GM21825 (cell line): ENCODE measurements around the gene FOXP3.
A peak's percentile ranks its signal among the peaks of the same experiment; 100 is the strongest.

Source experiments
- ATAC-seq: cut with Tn5 transposase; IDR thresholded peaks from one replicate; pipeline ENCODE4 v1.9.1; 2021; ENCODE audit warnings: mild to moderate bottlenecking, moderate library complexity; ENCODE audit not compliant: unreplicated experiment

Gene FOXP3

GRCh38 chrX:49250578-49250977 lies 13.9 kb downstream of the FOXP3 start:
- ATAC-seq = no peak

GRCh38 chrX:49250066-49250465 lies 14.4 kb downstream of the FOXP3 start:
- no peak for ATAC-seq

- ATAC-seq = no peak
These were observed 14.9 kb downstream of the FOXP3 start for GRCh38 chrX:49249616-49250015.

DNA sequence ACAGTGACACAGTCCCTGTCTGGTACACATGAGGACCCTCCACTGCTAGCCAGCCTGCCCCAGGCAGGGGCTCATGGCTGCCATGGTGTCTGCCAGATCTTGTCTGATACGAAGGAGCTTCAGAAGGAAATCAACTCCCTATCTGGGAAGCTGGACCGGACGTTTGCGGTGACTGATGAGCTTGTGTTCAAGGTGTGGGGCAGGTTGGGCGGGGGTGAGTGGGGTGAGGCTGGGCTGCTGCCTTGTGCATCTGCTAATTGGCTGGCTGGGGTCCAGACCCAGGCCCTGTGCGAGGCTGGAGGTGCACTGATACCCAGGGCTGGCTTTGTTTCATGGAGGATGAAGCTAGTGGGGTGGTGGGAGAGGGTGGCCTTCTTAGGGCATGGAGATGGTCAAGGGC lies 15.4 kb downstream of the FOXP3 start:
- ATAC-seq = no peak

DNA sequence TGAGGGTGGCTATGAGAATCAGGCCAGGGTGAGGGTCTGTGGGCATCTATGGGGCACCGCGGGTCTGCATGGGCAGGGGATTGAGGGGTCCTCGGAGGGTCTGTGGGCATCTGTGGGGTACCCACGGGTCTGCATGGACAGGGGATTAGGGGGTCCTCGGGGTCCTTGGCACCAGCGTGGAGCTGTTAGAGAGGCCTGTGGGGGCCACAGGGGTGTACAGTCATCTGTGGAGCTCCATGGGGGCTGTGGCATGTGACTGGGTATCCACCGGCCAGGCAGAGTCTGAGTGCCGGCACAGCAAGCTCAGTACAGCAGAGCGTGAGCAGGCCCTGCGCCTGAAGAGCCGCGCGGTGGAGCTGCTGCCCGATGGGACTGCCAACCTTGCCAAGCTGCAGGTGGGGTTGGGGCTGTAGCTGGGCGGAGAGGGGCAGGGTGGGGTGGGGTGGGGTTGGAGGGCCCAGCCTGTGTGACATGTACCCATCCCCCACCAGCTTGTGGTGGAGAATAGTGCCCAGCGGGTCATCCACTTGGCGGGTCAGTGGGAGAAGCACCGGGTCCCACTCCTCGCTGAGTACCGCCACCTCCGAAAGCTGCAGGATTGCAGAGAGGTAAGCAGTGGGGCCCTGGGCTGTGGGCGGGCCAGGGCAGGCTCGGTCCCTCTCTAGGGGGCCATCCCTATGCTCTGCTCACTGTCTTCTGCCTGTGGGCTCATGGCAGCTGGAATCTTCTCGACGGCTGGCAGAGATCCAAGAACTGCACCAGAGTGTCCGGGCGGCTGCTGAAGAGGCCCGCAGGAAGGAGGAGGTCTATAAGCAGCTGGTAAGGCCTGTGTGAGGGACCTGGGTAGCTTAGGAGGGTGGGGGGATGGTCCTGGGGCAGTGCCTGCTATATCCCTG lies 16.3 kb downstream of the FOXP3 start:
- no peak for ATAC-seq

DNA sequence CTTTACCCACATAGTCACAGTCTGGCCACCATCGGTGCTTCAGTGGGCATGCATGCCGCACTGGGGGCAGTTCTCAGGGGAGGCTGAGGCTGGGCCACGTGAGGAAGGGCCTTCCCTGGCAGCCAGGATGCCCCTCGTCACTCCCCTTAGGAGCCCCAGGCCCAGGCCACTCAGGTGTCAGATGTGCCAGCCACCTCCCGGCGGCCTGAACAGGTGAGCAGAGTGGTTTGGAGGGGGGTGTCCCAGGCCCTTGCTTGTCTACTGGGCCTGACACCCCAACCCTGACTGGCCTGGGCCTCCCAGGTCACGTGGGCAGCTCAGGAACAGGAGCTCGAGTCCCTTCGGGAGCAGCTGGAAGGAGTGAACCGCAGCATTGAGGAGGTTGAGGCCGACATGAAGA lies 17.2 kb downstream of the FOXP3 start:
- no peak for ATAC-seq

GRCh38 chrX:49246541-49246940 lies 18.0 kb downstream of the FOXP3 start:
- ATAC-seq = no peak

- ATAC-seq = no peak
These were observed 20.3 kb downstream of the FOXP3 start for GRCh38 chrX:49244207-49244606.

GRCh38 chrX:49243166-49243565 lies 21.3 kb downstream of the FOXP3 start:
- ATAC-seq = no peak

DNA sequence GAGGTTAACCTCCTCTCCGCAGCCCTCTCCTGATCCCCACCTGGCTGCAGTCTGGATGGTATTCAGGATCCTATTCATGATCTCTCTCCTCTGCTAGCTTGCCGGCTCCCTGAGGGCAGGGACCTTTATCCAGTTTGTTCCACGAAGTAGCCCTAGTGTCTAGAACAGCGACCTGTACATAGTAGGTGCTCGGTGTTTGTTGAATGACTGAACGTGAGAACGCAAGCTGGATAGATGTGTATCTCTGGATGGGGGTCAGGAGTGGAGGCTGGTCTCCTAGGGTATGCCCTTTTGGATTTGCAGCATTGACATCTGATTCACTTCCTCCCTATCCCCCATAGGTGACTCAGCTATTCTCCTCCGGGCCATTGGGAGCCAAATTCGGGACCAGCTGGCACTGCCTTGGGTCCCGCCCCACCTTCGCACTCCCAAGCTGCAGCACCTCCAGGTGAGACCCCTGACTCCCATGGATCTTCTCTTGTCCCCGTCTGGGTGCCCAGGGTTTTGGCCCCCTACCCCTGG lies 21.9 kb downstream of the FOXP3 start:
- no peak for ATAC-seq

DNA sequence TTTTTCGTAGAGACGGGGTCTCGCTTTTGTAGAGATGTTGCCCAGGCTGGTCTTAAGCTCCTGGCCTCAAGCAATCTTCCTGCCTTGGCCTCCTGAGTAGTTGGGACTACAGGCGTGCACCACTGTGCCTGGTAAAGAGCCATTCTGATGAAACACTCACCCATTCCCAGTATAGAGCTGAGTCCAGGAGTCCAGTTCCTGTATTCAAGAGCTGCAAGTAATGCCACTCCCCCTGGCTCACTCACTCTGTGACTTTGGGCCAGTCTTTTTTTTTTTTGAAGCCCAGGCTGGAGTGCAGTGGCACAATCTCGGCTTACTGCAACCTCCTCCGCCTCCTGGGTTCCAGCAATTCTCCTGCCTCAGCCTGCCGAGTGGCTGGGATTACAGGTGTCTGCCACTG lies 25.8 kb downstream of the FOXP3 start:
- ATAC-seq = no peak

DNA sequence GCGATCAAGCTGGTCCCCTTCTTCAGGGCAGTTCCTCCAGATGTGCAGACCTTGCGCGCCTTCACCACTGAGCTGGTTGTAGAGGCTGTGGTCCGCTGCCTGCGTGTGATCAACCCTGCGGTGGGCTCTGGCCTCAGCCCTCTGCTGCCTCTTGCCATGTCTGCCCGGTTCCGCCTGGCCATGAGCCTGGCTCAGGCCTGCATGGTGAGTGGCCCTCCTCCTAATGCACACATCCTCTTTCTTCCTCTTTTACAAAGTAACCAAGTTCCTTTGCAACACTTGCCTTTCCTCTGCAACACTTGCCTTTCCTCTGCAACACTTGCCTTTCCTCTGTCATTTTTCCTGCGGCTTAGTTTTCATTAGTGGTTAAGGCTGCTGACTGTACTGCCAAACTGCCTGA lies 27.4 kb downstream of the FOXP3 start:
- no peak for ATAC-seq

- no peak for ATAC-seq
These were observed 30.5 kb downstream of the FOXP3 start for GRCh38 chrX:49233887-49234555.

DNA sequence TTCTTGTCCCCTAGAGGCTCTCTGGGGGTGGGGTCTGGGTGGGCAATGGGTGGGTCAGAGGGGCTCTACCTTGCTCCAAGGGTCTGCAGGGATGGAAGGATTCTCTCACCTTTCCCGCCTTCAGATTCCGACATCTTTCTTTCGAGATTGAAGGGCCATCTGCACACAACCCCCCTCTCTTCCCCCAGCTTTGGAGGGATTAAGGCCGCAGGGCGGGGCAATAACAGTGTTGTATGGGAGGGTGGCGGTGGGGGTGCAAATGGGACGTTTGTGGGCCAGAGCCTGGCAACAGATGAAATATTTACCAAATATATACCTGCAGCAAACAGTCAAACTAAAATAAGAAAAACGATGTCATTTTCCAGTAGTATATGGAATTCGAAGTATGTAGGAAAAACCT lies 31.3 kb downstream of the FOXP3 start, which contains the start of gene CACNA1F:
Gene CACNA1F, minus strand, starts transcription at position 165 of the 400 bp plus-strand sequence. Its CDS starts 31 bp downstream, at position 134.
- ATAC-seq = no peak

- ATAC-seq = no peak
These were observed 32.0 kb downstream of the FOXP3 start for GRCh38 chrX:49232525-49232924.

GRCh38 chrX:49231333-49232000 lies 33.0 kb downstream of the FOXP3 start:
- ATAC-seq = no peak

DNA sequence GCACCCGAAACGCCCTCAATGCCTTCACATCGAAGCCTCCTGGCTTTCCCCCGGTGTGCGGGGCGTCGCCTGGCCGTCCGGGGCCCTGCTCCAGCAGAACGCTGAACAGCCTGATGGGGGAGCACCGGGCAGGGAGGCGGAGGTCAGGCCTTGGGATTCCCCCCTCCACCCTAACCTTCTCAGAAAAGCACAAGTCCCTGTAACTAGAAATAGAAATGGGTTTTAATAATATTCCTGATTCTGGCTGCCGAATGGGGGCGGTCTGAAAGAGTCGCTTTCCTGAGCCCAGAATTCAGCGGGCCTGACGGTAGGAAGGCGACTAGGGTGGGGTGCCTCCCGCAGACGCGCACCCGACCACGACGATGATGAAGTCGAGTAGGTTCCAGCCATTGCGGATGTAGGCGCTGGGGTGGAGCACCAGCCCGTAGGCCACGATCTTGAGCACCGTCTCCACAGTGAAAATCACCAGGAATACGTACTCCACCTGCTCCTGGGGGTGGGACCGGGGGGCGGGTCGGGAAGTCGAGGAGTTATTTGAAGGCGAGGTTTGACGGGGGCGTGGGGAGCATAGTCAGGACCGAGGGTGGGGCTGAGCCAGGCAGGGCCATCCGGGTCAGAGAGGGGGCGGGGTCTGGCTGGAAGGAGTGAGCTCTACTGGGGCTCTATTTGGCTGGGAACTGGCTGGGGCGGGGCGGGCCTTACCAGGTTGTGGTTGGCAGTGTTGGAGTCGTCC lies 33.8 kb downstream of the FOXP3 start:
- ATAC-seq = peak; percentile 51

DNA sequence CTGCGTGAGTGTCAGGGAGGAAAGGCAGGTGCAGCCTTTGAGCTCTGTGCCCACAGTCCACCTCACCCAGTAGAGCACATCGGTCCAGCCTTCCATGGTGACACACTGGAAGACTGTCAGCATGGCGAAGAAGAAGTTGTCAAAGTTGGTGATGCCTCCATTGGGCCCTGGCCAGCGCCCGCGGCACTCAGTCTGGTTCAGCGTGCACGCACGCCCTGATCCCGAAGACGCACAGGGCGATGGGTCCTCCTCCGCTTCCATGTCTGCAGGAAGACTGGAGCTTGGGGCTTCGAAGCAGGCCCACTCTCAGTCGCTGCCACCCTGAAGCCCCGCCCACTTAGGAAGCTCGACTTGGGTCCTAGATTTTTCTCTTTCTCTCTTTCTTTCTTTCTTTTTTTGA lies 36.3 kb downstream of the FOXP3 start:
- ATAC-seq = no peak

GRCh38 chrX:49227726-49228125 lies 36.8 kb downstream of the FOXP3 start:
- no peak for ATAC-seq

DNA sequence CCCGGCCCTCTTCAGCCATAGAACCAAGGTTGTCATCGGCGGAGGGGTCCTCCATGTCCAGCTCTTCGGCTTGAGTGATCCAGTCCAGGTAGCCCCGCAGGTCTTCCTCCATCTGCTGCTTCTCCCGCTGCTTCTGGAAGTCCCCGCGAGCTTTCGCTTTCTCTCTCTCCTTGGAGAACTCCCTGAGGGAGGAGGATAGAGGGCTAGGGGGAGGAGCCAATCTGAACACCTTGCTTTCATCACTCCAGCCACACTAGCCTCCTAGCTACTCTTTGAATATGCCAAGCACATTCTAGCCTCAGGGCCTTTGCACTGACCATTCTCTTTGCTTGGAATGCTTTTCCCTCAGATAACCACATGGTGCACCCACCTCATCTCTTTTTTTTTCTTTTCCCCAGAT lies 37.6 kb downstream of the FOXP3 start:
- no peak for ATAC-seq

DNA sequence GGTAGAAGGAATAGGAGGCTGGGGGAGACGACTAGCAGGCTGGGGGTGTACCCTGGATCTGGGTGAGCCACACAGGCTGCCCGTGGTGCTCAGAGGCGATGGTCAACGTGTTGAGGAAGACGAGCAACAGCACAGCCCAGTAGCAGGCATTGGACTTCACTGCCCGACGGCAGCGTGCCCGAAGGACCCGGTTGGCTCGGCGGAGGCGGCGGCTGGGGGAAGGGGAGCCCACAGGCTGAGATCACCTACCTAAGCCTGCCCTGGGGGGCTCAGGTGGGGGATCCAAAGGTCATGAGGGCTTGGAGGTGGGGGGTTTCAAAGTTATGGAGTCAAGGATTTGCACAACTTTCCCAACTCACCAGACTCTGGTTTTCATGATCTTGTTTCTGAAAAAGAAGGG lies 38.7 kb downstream of the FOXP3 start:
- ATAC-seq = no peak
